GM21528 (cell line): Measurements from ENCODE around the gene PLOD3.

ENCODE experiments used
- ATAC-seq: cut with Tn5 transposase; IDR thresholded peaks from one replicate; pipeline ENCODE4 v1.9.1; 2021; ENCODE audit warnings: mild to moderate bottlenecking, moderate library complexity; ENCODE audit not compliant: unreplicated experiment, low FRiP score

The PLOD3 gene

DNA sequence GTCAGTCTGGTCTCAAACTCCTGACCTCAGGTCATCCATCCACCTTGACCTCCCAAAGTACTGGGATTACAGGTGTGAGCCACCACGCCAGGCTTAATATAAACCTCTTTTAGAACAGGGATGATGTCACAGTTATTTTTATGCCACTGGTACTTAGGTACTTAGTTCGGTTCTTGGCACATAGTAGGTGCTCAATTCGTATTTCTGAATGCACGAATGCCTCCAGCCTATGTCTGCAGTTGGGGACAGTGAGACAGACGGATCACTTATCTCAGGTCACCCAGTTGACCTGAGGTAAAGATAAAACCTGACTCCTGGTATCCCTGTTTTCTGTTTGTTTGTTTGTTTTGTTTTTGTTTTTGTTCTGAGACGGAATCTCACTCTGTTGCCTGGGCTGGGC, 31.2 kb downstream of the PLOD3 start:
- no peak for ATAC-seq

DNA sequence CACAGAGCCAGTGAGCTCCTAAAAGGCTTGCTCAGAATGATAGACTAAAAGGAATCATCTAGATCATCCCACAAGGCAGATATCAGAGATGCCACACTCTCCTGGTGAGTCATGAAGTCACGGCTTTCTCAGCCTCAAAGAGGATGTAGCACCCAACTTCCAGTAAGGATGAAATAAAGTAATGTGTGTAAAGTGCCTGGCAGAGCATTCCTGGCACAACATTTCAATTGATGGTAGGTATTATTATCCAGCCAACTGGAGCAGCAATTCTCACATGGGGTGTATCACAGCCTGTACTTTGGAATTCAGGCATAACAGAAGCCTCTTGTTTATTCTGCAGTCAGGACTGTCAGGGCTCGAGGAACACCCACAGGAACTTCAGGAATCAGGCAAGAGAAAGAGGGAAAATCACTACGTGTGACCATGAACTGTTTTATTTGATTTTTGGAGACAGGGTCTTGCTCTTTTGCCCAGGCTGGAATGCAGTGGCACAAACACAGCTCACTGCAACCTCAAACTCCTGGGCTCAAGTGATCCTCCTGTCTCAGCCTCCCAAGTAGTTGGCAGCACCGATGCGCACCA, 32.0 kb downstream of the PLOD3 start:
- no peak for ATAC-seq

DNA sequence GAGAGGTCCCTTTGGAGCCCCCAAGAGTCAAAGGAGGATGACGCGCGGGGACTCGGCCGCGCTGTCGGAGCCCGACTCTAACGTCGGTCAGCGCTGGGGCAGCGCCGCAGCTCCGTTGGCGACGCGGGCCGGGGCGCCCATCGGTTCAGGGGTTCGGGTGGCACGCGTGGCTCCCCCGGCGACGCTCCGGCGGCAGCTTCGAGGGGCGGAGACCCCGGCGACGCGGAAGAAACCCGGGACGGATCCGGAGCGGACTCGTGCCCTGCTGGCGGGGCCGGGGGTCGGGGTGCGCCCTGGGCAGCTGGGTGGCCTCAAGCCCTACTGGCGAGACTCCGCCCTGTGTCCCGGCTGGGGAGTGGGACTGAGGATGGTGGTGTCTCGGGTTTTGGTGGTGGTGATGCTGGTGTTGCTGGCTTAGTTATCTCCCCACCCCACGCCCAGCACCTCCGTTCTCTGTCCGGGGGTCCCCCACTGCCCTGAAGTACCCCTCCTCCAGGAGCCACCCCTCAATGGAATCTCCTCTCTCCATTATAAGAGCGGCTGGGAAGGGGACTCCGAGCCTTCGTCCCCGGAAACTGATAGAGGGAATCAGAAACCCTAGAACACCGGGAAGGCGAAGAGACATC, 37.1 kb downstream of the PLOD3 start, which contains the start of gene NAT16:
Gene NAT16 (minus strand): TSS at position 164 of the 626 bp plus-strand sequence. CDS start 5,486 bp downstream, outside the sequence.
- ATAC-seq = no peak

DNA sequence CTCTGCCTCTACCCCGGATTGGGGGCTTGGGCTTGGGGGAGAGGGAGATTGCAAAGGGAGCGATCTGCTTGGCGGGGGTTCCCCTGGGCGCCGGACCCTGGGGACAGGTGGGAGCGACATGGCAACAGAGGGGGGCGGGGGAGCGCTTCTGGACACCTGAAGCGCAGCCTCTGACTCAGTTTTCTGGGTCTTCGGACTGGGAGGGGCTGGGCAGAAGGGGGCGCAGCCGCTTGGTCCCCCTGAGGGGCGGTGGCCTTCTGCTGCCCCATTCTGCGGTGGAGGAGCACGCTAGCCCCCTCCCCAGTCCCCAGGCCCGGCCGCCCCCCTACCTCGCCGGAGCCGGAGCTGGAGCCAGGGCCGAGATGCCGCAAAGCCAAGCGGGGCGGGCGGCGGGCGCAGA, 37.7 kb downstream of the PLOD3 start:
- ATAC-seq = no peak

DNA sequence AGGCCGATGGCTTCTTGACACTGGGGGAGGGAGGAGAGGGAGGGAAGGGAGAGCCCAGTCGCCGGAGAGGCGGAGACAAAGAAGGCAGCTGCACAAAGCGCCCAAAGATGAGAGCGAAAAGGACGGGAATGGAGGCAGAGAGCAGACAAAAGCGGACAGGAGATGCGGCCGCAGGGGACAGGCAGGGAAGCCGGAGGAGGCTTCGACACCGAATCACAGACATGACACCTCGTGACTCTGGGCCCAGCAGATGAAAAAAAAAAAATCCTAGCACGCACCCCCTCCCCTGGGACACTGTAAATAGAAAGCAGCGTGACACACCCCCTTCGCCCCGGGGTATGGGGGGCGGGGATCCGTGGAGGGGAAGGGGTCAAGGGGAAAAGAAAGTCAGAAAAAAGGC, 38.3 kb downstream of the PLOD3 start:
- ATAC-seq = no peak

DNA sequence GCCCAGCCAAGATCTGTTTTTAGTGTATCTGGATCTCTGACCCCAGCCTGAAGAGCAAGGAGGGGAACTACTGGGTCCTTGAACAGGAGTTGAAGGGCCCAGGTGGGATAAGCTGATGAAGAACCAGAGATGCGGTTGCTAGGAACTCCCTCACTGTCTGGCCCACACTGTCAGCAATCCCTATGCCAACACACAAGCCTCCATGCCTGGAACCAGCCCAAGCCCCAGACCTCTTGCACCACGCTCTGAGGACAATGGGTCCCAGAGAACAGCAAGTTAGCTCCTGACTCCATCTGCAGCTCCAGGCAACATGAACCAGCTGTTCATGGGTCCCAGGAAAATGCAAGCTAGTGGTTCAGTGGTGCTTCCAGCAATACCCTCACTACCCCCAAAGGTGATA, 39.7 kb downstream of the PLOD3 start:
- ATAC-seq = no peak

DNA sequence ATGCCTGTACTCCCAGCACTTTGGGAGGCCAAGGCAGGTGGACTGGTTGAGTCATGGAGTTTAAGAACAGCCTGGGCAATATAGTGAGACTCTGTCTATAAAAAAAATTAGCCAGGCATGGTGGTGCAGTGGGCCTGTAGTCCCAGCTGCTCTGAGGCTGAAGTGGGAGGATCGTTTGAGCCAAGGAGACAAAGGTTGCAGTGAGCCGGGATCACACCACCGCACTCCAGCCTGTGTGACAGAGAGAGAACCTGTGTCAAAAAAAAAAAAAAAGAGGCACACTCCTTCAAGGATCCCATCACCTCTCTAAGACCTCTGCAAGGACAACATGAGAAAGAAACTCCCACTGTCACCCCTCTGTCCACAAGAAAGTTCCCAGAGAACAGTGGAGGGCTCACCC, 41.7 kb downstream of the PLOD3 start:
- no peak for ATAC-seq

DNA sequence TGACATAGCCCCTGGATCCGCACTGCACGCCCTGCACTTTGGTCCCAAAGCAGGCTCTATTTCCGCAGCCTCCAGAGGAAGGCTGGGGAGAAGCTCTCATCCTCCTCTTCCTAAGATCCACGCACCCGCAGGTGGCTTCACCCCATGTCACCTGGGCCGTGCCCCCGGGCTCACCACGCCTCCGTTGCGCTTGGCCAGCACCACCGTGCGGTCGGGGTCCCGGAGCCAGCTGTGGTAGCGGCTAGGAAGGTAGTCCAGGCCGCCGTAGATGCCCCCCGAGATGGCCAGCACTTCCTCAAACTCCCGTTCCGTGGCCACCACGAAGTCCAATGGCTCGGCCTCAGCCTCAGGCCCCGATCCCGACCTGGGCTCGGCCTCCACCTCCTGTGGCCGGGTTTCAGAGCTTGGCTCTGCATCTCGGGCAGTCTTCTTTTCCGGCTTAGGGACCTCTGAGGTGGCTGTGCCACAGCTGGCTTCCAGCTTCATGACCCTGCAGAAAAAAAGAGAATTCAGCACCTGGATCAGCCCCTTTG, 43.0 kb downstream of the PLOD3 start:
- no peak for ATAC-seq

DNA sequence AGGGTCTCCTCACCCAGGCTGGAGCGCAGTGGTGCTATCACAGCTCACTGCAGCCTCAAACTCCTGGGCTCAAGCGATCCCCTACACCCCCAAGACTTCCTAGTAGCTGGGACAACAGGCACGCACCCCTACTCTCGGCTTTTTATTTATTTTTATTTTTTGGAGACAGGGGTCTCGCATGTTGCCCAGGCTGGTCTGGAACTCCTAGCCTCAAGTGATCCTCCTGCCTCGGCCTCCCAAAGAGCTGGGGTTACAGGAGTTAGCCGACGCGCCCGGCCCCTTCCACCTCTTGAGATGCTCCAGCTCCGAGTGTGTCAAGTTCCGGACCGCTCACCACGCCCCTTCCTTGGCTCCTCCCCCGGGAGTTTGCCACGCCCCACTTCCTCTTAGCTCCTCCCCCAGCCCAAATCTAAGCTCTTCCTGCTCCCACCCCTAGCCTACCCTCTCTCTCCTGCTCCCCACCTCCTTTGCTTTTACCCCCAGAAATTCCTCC, 43.6 kb downstream of the PLOD3 start:
- ATAC-seq = no peak

DNA sequence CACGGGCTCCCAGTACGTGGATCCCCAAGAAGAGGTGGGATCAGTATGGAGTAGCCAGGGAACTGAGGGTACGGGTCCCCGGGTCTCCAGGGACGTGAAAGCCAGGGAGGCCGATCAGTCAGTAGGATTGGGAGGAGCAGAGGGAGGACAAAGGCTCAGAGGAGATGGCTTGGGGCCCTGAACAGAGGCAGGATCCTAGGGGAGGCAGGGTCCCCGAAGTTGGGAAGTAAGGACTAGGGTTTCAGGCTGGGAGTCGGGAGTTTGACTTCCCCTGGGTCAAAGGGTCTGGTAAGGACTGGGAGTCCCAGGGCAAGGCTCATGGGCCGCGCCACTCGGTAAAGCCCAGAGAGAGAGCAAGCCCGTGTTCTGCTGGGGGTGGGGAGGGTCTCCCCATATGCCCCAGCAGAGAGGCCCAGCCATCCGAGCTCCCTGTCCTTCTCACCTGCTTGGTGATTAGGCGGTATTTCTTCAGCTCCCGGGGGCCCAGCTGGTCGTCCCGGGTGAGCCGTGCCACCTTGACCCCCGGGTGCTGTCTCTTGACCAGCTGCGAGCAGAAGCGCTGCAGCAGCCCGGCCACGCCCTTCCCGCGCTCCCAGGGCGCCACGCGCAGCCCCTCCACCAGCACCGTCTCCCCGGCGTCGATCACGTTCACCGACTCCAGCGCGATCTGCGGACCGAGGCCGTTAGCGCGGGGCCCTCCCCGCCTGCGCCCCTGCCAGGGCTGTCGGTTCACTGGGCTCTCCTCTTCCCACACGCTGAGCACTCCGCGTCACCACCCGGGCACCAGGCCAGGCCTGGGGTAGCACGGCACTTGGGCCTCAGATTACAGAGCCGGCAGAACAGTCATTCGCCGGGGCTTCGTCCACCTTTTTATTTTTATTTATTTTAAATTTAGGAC, 44.3 kb downstream of the PLOD3 start:
- no peak for ATAC-seq

DNA sequence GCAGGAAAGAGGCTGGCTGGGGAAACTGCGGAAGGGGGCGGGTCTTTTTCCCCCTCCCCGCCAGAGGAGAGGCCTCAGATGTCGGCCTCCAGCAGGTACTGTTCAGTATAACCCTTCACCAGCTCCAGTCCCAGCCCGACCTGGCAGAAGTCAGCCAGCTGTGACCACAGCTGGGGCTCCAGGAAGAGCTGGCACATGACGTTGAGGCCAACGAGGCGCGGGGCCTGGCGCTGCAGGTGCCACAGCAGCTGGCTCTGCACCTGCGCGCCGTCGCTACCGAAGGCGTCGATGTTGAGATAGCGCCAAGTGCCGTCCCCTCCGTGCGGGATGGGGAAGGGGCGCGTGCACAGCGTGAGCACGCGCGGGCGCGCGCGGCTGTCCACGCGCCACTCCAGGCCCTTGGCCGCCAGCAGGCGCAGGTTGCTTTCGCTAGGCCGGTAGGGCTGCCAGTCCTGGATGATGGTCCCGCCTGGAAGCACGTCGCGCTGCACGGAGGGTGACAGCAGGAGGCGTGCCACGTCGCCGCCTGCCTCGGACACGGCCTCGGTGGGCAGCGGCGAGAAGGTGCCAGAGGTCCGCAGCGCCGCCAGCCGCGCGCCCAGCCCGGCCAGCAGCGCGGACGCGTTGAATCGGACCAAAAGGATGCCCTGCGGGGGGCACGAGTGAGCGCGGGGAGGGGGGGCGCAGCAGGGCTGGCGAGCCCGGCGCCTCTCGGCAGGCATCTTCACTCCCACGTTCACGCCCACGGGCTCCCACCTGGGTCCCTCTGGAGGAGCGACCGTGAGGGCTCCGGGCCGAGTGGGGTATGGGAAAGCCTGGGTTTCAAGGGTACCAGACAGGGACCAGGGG, 45.2 kb downstream of the PLOD3 start:
- no peak for ATAC-seq

DNA sequence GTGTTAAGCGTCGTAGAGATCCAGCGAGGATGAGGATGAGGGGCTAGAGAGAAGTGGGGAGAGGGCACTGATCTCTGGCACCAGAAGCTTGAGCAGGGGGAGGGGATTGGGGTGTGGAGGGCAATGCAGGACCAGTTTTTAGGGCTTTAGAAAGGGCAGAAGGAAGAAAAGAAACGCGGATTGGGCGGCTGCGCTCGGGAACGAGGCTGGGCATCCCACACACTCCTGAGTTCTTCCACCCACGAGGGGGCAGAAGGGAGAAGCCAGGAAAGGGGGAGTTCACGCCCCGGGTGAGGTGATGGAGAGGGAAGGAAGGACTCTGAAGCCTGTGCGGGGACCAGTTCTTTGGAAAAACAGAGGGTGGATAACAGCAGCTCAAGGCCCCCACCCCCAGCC, 45.9 kb downstream of the PLOD3 start:
- no peak for ATAC-seq

DNA sequence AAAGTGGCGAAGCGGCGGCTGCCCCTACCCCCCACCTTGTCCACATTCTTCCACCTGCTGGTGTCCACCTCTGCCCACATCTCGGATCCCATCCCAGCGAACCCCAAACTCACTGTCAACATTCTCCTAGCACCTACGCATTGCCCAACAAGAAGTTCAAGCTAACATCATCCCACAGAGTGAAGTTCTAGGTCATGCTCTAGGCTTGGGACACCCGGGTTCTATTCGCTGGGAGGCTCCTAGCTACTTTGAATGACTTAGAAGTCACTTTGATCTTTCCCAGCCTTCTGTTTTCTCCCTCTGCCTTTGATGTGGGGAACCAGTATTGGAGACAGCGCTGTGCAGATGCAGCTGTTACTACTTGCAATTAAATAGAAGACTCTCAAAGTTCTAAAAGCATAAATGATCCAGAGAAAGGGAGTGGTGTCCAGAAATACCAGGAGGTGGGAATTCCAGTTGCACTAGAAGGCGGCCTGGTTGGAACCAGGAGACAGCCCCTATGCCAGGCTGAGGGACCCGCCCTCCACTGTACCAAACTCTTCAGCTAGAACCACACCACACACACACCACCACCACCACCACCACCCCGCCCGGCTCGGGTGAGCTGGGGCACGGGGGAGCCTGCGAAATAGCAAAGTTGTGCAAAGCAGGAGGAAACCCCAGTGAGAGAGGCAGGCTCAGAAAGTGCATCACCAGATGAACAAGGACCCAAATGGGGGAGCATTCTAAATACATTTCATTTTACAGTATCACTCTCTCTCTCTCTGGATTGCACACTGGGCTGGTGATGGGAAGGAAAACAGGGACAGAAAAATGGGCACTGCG, 46.6 kb downstream of the PLOD3 start:
- no peak for ATAC-seq

DNA sequence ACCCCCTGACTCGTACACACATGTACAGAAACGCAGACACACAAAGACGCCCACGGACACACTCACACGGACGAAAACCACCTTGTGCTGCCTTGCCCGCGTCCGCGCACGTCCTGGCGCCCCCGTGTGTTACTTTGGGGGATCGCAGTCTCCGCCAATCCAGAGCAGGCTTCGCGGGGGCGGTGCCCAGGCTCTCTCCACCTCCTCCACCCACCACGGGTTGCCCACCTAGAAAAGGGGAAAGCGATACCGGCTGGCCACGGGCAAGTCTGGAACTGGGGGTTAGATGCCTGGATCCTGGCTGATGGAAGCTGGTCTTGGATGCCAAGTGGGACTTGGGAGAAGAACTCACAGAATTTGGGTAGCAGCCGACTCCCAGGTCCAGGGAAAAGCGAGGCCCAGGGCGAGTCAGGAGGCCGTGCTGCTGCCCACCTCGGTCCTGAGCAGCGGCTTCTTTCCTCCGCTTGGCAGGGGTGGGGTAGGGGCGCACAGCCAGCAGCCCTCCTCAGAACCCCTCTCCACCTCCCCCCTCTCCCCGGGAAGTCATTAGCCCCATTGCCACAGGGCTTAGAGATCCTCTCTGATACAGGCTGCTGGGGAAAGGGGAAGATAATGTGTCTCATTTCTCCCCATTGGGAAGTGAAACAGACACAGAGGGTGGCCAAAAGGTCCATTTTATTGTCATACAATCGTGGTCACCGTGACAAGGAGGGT, 47.4 kb downstream of the PLOD3 start:
- peak; percentile 45 for ATAC-seq

DNA sequence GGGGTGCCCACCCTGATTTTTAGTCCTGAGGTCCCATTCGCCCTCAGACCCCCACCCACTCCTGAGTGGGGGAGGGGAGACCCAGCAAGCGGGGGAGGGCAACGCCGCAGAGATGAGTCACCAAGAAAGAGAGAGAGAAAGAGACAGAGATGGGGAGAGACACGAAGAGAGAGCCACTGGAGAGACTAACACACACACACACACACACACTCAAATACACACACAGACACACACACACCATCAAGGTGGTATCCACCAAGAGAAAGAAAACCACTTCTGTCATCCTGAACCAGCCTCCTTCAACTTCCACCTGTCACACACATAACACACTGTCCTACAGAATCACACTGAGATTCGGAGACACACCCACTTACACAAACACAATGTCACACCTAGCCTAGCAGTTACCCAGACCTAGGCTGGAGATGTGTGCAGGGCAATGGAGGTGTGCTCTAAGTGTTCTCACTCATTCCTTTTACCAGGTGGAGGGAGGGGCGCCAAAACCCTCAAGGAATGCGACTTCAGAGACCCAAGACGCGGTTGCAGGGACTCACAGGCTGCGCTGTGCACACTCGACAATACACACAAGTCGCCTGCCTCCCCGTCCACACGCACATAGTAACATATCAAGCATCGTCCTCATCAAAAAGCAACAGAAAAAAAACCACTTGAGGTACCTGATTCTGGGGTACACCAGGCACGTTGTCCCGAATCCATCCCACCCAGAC, 48.1 kb downstream of the PLOD3 start:
- ATAC-seq = no peak

DNA sequence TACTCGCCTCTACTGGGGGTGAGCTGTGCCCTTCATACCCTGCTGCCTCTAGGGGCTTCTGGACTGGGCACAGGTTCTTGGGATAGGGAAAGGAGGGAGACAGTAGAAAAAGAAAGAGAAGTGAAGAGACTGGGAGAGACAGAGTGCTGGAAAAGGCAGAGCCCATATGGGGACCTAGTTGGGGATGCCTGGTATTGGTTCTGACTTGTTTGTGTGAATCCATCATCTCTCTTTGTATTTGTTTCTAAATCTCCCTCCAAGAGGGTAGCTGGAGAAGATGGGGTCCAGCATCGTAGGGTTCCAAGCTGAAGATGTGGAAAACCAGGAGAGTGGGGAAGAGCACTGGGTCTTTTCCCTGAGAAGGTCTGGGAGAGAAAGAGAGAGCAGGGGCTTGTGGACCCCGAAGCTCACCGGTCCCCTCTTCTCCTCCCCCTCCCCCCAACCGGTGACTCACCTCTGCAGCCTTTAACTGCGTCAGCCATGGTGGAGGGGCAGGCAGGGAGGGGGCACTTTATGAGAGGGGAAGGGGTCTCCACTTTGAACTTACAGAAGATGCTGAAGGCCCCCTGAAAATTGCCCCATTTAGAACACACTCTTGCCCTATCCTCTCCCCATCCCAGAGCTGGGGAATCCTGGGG, 48.9 kb downstream of the PLOD3 start:
- no peak for ATAC-seq

DNA sequence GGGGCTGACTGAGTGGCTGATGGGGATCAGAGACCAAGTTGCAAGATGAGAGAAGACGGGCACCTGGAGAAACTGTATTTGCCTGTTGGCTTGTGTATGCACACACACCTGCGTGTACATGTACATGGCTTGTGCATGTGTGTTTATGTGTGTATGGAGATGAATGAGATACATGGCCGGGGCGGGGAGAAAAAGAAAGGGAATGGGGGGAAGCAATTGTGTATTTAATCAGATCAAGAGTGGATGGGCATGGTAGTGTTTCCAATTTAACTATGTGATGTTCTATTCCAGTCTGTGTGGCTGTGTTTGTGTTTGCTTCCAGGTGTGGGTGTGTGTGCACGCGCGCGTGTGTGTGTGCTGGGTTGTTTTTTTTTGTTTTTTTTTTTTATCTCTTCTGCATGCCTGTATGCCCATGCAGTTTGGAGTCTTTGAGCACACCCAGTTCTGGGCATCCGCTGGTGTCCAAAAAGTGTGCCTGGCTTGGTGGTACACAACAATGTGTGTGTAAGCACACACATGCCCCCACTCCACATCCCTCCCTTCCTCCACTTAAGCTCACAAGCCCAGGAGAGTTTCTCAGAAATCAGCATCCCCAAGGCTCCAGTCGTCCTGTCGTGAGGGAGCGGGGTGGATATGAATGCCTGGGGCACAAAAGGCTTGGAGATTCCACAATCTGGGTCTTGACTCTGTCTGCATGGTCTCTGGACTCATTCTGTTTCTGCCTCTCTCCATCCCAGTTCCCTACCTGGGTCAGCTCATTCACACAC, 49.6 kb downstream of the PLOD3 start:
- no peak for ATAC-seq
